ENCODE data around the gene NME4.

- TF ChIP-seq, protein P1, sequence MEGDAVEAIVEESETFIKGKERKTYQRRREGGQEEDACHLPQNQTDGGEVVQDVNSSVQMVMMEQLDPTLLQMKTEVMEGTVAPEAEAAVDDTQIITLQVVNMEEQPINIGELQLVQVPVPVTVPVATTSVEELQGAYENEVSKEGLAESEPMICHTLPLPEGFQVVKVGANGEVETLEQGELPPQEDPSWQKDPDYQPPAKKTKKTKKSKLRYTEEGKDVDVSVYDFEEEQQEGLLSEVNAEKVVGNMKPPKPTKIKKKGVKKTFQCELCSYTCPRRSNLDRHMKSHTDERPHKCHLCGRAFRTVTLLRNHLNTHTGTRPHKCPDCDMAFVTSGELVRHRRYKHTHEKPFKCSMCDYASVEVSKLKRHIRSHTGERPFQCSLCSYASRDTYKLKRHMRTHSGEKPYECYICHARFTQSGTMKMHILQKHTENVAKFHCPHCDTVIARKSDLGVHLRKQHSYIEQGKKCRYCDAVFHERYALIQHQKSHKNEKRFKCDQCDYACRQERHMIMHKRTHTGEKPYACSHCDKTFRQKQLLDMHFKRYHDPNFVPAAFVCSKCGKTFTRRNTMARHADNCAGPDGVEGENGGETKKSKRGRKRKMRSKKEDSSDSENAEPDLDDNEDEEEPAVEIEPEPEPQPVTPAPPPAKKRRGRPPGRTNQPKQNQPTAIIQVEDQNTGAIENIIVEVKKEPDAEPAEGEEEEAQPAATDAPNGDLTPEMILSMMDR (conservative IDR thresholded peaks at IDR 0.05), result no peak
- TF ChIP-seq EZH2 (IDR thresholded peaks at IDR 0.05; ENCODE audit: low read depth), result no peak
These were observed 48.6 kb downstream of the NME4 start for GRCh38 chr16:445566-445965.

Data from PC-9 (cell line).